Right cardiac atrium (tissue), 5 donors: ENCODE data around the gene MEI1. TPM values are rescaled to one million over a fixed set of nuclear protein-coding genes. Genes with fewer than 3 reads are reported as not detected.
"Not testable (repeated sequence)": the region's sequence is repeated elsewhere in the genome, so short reads cannot be mapped to it uniquely, and the experiment has no call there.

ENCODE experiments used
- ATAC-seq, 2 donors: fragments of 200-7000 bp; cut with Tn5 transposase; one replicate each; pipeline versions ENCODE4 v1.8.0 to v1.9.1; 2020; ENCODE audit warnings: moderate library complexity in 2 of 2, mild to moderate bottlenecking in 1 of 2
- DNase-seq, 3 donors: peaks; one replicate each; pipeline ENCODE4 v3.0.0-alpha.2; 2020
- H3K27ac ChIP-seq: one replicate; pipeline ENCODE4 v1.5.1; 2013; ENCODE audit warnings: mild to moderate bottlenecking, low read length, control low read depth, moderate library complexity
- H3K27me3 ChIP-seq: one replicate; pipeline ENCODE4 v1.6.1; 2013; ENCODE audit not compliant: control insufficient read depth, insufficient read depth
- H3K4me1 ChIP-seq: one replicate; pipeline ENCODE4 v1.6.1; 2013; ENCODE audit warnings: low read length; ENCODE audit not compliant: control insufficient read depth, insufficient read depth
- H3K4me3 ChIP-seq: one replicate; pipeline ENCODE4 v1.5.1; 2013; ENCODE audit warnings: low read length, control low read depth
- H3K9me3 ChIP-seq: one replicate; pipeline ENCODE4 v1.6.1; 2013; ENCODE audit warnings: low read length; ENCODE audit not compliant: control insufficient read depth
- WGBS: extraction: QIAGEN DNeasy Blood & Tissue Kit; methylation state at CpG from one replicate; pipeline ENCODE4 v1.1.7; 2013; 5-methylcytosine and 5-hydroxymethylcytosine counted together
- intact Hi-C, 4 donors: fragments of 100-400 bp; cut with DNase I; formaldehyde crosslinking; loops; one replicate each; pipeline versions ENCODE4 v1.11.0 to v1.14.0; 2022 to 2023
- polyA plus RNA-seq: library from polyadenylated mRNA; stranded (reverse); fragments of 200-250 nt; gene quantifications from one replicate; pipeline ENCODE4 v1.2.3, GENCODE V29; 2013
- total RNA-seq, 4 donors: library from RNA; stranded (reverse); fragmentation: NEBNext Ultra II Directional; extraction: Animal tissue kit (Norgen Biotek cat#: 25700); gene quantifications; one replicate each; pipeline ENCODE4 v1.2.1, GENCODE V29; 2021
- donor health status: healthy with polysubstance abuse.
- donor health status: DM: no; HTN: yes; CAD: no.
- donor health status: DM: no; HTN: no; CAD: no.
- donor health status: DM: no; HTN: yes; CAD: no; lungs with severe emphysema.
- donor health status: DM: yes; HTN: yes; CAD: no.

MEI1 gene
- total and polyA plus RNA-seq, 5 donors = 0.34 to 1.3 (median 0.94) TPM

DNA sequence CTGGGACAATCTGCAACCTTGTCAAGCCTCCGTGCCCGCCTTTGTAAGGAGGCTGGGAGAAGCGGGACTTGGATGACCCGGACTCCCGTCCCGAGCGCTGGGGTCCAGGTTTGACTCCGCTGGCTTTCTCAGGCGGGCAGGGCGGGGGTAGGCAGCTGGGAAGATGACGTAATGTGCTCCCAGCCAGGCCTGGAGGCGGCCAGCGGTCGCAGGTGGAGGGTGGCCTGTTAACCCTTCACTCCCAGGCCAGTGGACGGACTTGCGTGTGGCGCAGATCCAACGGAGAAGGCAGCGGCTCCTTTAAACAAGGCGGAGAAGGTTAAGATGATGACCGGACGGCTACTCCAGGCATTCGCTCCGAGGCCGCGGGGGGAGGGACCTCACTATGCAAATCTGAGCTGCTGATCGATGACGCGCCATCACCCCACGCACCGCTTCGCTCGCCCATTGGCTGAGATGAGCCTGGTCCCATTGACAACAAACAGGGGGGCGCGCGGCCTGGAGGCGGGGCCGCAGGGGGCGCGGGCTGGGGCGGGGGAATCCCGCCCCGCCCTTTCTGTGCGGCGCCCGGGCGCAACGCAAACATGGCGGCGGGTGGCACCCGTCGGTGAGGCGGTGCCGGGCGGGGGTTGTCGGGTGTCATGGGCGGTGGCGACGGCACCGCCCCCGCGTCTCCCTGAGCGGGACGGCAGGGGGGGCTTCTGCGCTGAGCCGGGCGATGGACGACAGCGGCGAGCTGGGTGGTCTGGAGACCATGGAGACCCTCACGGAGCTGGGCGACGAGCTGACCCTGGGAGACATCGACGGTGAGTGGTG lies 133.5 kb downstream of the MEI1 start, which contains the start of gene SREBF2:
SREBF2 (plus strand) TSS at position 553 of the 816 bp plus-strand sequence; CDS start at position 719, 166 bp downstream.
- WGBS = under 1% methylated on average over 75 of the region's 75 CpGs
- intact Hi-C loops = no loop called here

DNA sequence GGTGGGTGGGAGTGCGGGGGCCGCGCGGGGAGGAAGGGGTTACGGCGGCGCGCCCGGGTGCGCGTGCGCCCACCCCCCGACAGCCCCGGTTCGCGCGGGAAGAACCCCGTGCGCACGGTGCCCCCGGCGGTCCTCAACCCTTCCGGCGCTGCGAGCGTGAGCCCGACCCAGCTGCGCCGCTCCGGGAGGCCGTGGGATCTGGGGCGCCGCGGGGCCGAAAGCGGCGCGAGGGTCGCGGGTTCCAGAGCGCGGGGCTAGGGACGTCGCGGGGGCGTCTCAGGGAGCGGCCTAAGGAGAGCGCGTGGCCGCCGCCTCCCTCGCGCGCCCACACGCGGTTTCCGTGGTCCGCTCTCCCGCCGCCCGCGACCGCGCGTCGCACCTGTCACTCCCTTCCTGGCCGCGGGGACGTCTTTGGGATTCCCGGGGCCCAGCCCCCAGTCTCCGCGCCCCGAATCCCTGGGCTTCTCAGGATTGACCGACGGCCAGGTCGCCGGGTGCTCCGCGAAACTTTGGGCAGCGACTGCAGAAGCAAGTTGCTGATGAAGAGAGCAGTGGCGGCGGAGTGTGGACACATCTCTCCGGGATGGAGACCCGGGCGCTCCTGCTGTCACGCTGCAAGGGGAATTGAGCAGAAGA lies 134.2 kb downstream of the MEI1 start:
- DNase-seq = peak; percentile 47 to 81 (median 77)
- intact Hi-C loops = no loop called here
- H3K27me3 ChIP-seq = no peaks in the 10 kb centered on the region
- peak overlapping the region; percentile 83 for H3K27ac ChIP-seq
- ATAC-seq = peak; percentile 17 to 18
- peaks cover 5% of the 10 kb centered on the region for H3K4me1 ChIP-seq
- no peaks in the 10 kb centered on the region for H3K9me3 ChIP-seq
- peak overlapping the region; percentile 86 for H3K4me3 ChIP-seq
- WGBS = under 1% methylated on average over 86 of the region's 86 CpGs

More for the DNA sequence above, 133.5 kb downstream of the MEI1 start, which contains the start of gene SREBF2:
- Histone ChIP-seq H3K4me1 (peaks cover 5% of the 10 kb centered on the region), H3K27me3 (no peaks in the 10 kb centered on the region), H3K9me3 (no peaks in the 10 kb centered on the region), H3K27ac (peak within 1 kb of the TSS; percentile 83), H3K4me3 (peak within 1 kb of the TSS; percentile 86)
- DNase-seq (peak; percentile 100), ATAC-seq (peak; percentile 98)

DNA sequence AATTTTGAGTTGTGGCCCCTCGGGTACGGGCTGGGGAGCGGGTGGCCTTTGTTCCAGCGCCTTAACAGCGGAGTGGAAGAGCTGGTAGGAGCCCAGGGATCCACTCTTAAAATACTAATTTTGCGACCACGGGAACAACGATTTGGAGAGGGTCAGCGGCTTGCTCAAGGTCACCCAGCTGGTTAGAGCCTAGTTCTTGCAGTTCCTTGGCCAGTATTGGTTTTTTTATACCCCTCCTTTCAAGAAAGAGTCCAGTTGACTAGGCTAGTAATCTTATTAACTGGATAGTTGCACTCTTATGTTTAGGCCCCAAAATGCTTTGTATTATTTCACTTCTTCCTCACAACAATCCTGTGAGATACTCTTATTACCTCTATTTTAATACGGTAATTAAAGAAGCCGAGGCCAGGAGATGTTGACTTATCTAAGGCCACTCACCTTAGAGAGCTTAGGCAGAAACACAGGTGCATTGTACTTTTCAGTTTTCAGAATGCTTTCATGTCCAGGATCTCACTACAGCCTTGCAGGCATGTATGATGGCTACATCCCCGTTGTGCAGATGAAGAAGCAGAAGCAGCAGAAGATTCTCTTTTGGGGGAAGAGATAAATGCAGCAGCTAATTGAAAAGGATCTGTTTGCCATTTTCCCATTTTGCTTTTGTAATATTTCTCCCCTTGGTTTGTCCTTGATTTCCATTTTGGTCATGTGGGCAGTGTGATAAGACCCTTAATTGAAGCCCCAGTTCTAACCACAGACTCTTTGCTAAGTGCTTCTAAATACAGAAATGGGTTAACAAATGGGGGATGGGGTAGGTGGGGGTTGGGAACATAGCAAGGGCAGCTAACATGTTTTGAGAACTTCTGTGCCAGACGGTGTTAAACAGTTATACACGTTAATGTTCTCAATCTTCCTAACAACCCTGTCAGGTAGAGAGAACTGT lies 135.0 kb downstream of the MEI1 start:
- WGBS = 11% methylated on average over 14 of the region's 14 CpGs
- peak overlapping the region; percentile 86 for H3K4me3 ChIP-seq
- no peak for ATAC-seq
- no peaks in the 10 kb centered on the region for H3K27me3 ChIP-seq
- DNase-seq = no peak
- peaks cover 12% of the 10 kb centered on the region for H3K4me1 ChIP-seq
- H3K27ac ChIP-seq = peak overlapping the region; percentile 83
- intact Hi-C loops = no loop called here
- no peaks in the 10 kb centered on the region for H3K9me3 ChIP-seq

DNA sequence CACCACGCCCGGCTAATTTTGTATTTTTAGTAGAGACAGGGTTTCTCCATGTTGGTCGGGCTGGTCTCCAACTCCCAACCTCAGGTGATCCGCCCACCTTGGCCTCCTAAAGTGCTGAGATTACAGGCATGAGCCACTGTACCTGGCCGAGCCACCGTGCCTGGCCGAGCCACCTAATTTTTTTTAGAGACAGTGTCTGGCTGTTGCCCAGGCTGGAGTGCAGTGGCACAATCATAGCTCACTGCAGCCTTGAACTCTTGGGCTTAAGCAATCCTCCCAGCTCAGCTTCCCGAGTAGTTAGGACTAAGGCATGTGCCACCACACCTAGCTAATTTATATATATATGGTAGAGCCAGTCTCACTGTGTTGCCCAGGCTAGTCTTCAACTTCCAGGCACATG lies 136.2 kb downstream of the MEI1 start:
- DNase-seq, H3K27me3 ChIP-seq, ATAC-seq, H3K4me3 ChIP-seq, H3K27ac ChIP-seq, H3K9me3 ChIP-seq, intact Hi-C loops: not testable (repeated sequence)
- WGBS = 88% methylated on average over 8 of the region's 8 CpGs
- peaks cover 13% of the 10 kb centered on the region for H3K4me1 ChIP-seq

GRCh38 chr22:41836551-41836950 lies 137.2 kb downstream of the MEI1 start:
- H3K27ac ChIP-seq = no peak overlapping the region
- ATAC-seq (no peak), DNase-seq (no peak)
- no peak overlapping the region for H3K4me3 ChIP-seq
- no peaks in the 10 kb centered on the region for H3K9me3 ChIP-seq
- H3K4me1 ChIP-seq = peaks cover 17% of the 10 kb centered on the region
- intact Hi-C loops = no loop called here
- WGBS = 90% methylated on average over 2 of the region's 2 CpGs
- no peaks in the 10 kb centered on the region for H3K27me3 ChIP-seq

GRCh38 chr22:41838842-41839618 lies 139.7 kb downstream of the MEI1 start:
- intact Hi-C loops = no loop called here
- H3K9me3 ChIP-seq = no peaks in the 10 kb centered on the region
- no peak overlapping the region for H3K4me3 ChIP-seq
- H3K27me3 ChIP-seq = no peaks in the 10 kb centered on the region
- DNase-seq (no peak), ATAC-seq (no peak)
- H3K27ac ChIP-seq = peak overlapping the region; percentile 64
- WGBS = 42% methylated on average over 1 of the region's 1 CpG
- H3K4me1 ChIP-seq = peaks cover 17% of the 10 kb centered on the region

DNA sequence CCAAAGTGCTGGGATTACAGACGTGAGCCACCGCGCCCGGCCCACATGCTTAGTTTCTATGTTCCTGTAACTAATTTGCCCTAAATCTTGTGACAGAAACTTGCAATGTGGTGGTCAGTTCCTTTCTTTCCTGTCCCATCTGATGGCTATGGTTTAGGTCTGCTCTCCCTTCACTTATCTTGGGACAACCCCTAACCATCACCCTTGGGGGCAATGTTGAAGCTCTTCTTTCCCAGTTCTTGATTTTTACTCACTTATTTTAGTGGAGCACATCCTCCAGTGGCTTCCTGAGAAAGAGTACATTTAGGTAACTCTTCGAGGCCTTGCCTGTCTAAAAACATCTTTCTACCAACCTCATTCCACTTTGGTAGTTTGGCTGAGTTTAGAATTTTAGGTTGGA lies 140.9 kb downstream of the MEI1 start:
- Histone ChIP-seq H3K9me3 (no peaks in the 10 kb centered on the region), H3K27ac (no peak overlapping the region), H3K4me1 (peaks cover 20% of the 10 kb centered on the region), H3K27me3 (no peaks in the 10 kb centered on the region), H3K4me3 (no peak overlapping the region)
- 88% methylated on average over 5 of the region's 5 CpGs for WGBS
- no peak for ATAC-seq
- intact Hi-C loops = no loop called here
- DNase-seq = no peak

GRCh38 chr22:41841085-41841712 lies 141.9 kb downstream of the MEI1 start:
- H3K9me3 ChIP-seq = no peaks in the 10 kb centered on the region
- peak overlapping the region; percentile 42 for H3K27ac ChIP-seq
- peaks cover 24% of the 10 kb centered on the region for H3K4me1 ChIP-seq
- no peak overlapping the region for H3K4me3 ChIP-seq
- WGBS = 28% methylated on average over 3 of the region's 3 CpGs
- H3K27me3 ChIP-seq = no peaks in the 10 kb centered on the region
- peak in 1 of 3 donors; percentile 61 for DNase-seq
- intact Hi-C loops = no loop called here
- peak; percentile 55 to 66 for ATAC-seq

DNA sequence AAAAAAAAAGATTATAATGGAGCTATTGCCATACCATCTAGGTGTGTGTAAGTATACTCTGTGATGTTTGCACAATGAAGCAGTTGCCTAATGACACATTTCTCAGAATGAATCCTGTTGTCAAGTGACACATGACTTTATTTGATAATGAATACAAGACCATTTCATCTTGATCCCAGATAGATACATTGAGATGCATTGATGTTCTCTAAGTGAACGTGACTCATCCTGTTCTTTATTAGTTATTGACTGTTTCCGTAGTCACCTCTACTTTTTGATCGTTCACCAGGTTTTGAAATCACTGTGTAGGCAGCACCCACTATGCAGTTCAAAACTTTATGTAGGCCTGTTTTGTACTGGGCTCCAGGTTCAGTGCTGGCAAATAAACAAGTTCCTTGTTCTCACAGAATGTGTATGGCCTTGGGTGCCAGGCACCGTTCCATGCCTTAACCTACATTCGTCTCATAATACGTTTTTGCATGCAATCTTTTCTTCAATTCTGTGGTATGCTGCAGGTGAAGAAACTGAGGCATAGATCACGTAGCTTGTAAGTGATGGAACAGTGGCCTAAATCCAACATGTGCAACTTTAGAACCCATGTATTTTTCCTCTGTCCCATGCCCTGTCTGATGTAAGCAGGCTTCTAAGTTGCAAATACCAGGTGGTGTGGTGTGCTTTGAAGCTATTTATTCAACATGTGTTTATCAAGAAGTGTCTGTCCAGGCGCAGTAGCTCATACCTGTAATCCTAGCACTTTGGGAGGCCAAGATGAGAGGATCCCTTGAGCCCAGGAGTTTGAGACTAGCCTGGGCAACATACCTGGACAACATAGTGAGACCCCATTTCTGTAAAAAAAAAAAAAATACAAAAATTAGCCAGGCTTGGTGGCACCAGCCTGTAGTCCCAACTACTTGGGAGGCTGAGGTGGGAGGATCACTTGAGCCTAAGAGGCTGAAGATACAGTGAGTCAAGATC lies 144.0 kb downstream of the MEI1 start:
- no peaks in the 10 kb centered on the region for H3K27me3 ChIP-seq
- WGBS = 92% methylated on average over 8 of the region's 8 CpGs
- intact Hi-C loops = no loop called here
- H3K4me3 ChIP-seq = no peak overlapping the region
- ATAC-seq (no peak), DNase-seq (no peak)
- peaks cover 24% of the 10 kb centered on the region for H3K4me1 ChIP-seq
- no peaks in the 10 kb centered on the region for H3K9me3 ChIP-seq
- H3K27ac ChIP-seq = no peak overlapping the region
